Body of pancreas (tissue), 4 donors: ENCODE data around the gene TOR1AIP1. TPM values are rescaled to one million over a fixed set of nuclear protein-coding genes. Genes with fewer than 3 reads are reported as not detected.

Experiments used
- ATAC-seq: fragments of 150-250 bp; one replicate; pipeline ENCODE4 v1.9.1; 2016
- DNase-seq, 4 donors: peaks; one replicate each; pipeline ENCODE4 v3.0.0-alpha.2; 2019
- H3K27ac ChIP-seq, 4 donors: fragments of 200-600 bp; sonication (generic); 1 replicate in 3 of 4; 2 replicates in 1 of 4; pipeline versions ENCODE4 v1.5.1 to v1.6.1; 2016 to 2019; ENCODE audit warnings: mild to moderate bottlenecking in 1 of 4, mixed read lengths in 1 of 4, moderate library complexity in 1 of 4
- H3K27me3 ChIP-seq, 2 donors: fragments of 200-600 bp; sonication (generic); one replicate each; pipeline ENCODE4 v1.6.0; 2016; ENCODE audit warnings: mild to moderate bottlenecking in 1 of 2
- H3K36me3 ChIP-seq, 2 donors: fragments of 200-600 bp; sonication (generic); replicated peaks in 1 of 2; 2 replicates each; pipeline ENCODE4 v1.5.1; 2016; ENCODE audit warnings: low read depth in 2 of 2; ENCODE audit not compliant: insufficient read depth in 1 of 2
- H3K4me1 ChIP-seq: fragments of 200-600 bp; sonication (generic); one replicate; pipeline ENCODE4 v1.6.0; 2016
- H3K4me3 ChIP-seq, 2 donors: fragments of 200-600 bp; sonication (generic); 1 replicate in 1 of 2; 2 replicates in 1 of 2; pipeline ENCODE4 v1.5.1; 2016 to 2019
- H3K9me3 ChIP-seq, 3 donors: fragments of 200-600 bp; sonication (generic); 1 replicate in 2 of 3; 2 replicates in 1 of 3; pipeline ENCODE4 v1.5.1; 2016
- CTCF ChIP-seq, 7 experiments: fragments of 450-650 bp in 4 of 7; fragments of 200-600 bp in 3 of 7; sonication (generic) in 3 of 7; IDR thresholded peaks; one replicate each; pipeline ENCODE4 v1.5.1; 2016 to 2019; ENCODE audit warnings: antibody characterized with exemption in 7 of 7
- POLR2A ChIP-seq, 3 donors: fragments of 450-650 bp; IDR thresholded peaks; one replicate each; pipeline ENCODE4 v1.6.1; 2016; ENCODE audit warnings: antibody characterized with exemption in 3 of 3, mild to moderate bottlenecking in 2 of 3
- WGBS, 2 donors: methylation state at CpG; one replicate each; pipeline ENCODE4 v1.1.5; 2017; 5-methylcytosine and 5-hydroxymethylcytosine counted together
- intact Hi-C: fragments of 100-400 bp; cut with DNase I; formaldehyde crosslinking; loops from one replicate; pipeline ENCODE4 v1.15.1; 2023
- total RNA-seq, 2 donors: library from RNA; depleted of rRNA; stranded (reverse); fragments of >200 nt; gene quantifications; one replicate each; pipeline ENCODE4 v1.1.0, GENCODE V29; 2016

The TOR1AIP1 gene
- total RNA-seq, 2 donors from 2014 or later: 22.7 to 29.1 TPM

- H3K27ac ChIP-seq: no peak overlapping the region
- peaks cover 9 to 15% of the 10 kb centered on the region in 2 donors for H3K36me3 ChIP-seq
- intact Hi-C loops: loop anchor here (10.0 kb wide), 1 partner anchor 309 kb away; no protein-coding TSS in a partner anchor
- ATAC-seq (no peak), DNase-seq (no peak)
- TF ChIP-seq CTCF (IDR thresholded peaks at IDR 0.05) (no peak), POLR2A (IDR thresholded peaks at IDR 0.05) (no peak)
- WGBS, 2 donors: 83 to 86% methylated on average over 6 of the region's 6 CpGs
- no peaks in the 10 kb centered on the region for H3K9me3 ChIP-seq
- H3K4me1 ChIP-seq: peaks cover 17% of the 10 kb centered on the region
- no peaks in the 10 kb centered on the region for H3K27me3 ChIP-seq
- H3K4me3 ChIP-seq: no peak overlapping the region
Observed at GRCh38 chr1:179865377-179865776, 16.7 kb upstream of the TOR1AIP1 start.

- WGBS, 2 donors: 94 to 95% methylated on average over 7 of the region's 7 CpGs
- intact Hi-C loops: loop anchor here (10.0 kb wide), 1 partner anchor 308 kb away; no protein-coding TSS in a partner anchor
- ATAC-seq: no peak
Observed at GRCh38 chr1:179866616-179867015, 15.5 kb upstream of the TOR1AIP1 start.

GRCh38 chr1:179867493-179868330 lies 14.4 kb upstream of the TOR1AIP1 start:
- Histone ChIP-seq H3K4me3 (no peak overlapping the region), H3K27ac (no peak overlapping the region), H3K27me3 (no peaks in the 10 kb centered on the region), H3K36me3 (peaks cover 9 to 15% of the 10 kb centered on the region in 2 donors), H3K4me1 (peaks cover 38% of the 10 kb centered on the region), H3K9me3 (no peaks in the 10 kb centered on the region)
- WGBS, 2 donors: 13 to 14% methylated on average over 1 of the region's 1 CpG
- peak; percentile 45 to 76 (median 66) for DNase-seq
- TF ChIP-seq CTCF (IDR thresholded peaks at IDR 0.05): peak; percentile 53 to 75 (median 66)
- TF ChIP-seq POLR2A (IDR thresholded peaks at IDR 0.05): no peak
- intact Hi-C loops: loop anchor here (10.0 kb wide), 1 partner anchor 307 kb away; no protein-coding TSS in a partner anchor
- peak; percentile 71 for ATAC-seq

More at GRCh38 chr1:179866616-179867015, 15.5 kb upstream of the TOR1AIP1 start:
- no peak for DNase-seq
- TF ChIP-seq POLR2A (IDR thresholded peaks at IDR 0.05) (no peak), CTCF (IDR thresholded peaks at IDR 0.05) (no peak)
- Histone ChIP-seq H3K36me3 (peaks cover 9 to 15% of the 10 kb centered on the region in 2 donors), H3K27ac (no peak overlapping the region), H3K27me3 (no peaks in the 10 kb centered on the region), H3K4me3 (no peak overlapping the region), H3K9me3 (no peaks in the 10 kb centered on the region), H3K4me1 (peaks cover 29% of the 10 kb centered on the region)

GRCh38 chr1:179870870-179871269 lies 11.2 kb upstream of the TOR1AIP1 start:
- ATAC-seq: no peak
- intact Hi-C loops: no loop called here
- Histone ChIP-seq H3K4me3 (no peak overlapping the region), H3K27ac (peak overlapping the region in 1 of 4 donors; percentile 54), H3K27me3 (no peaks in the 10 kb centered on the region), H3K36me3 (peaks cover 0 to 9% of the 10 kb centered on the region in 2 donors), H3K4me1 (peaks cover 65% of the 10 kb centered on the region), H3K9me3 (no peaks in the 10 kb centered on the region)
- TF ChIP-seq CTCF (IDR thresholded peaks at IDR 0.05) (no peak), POLR2A (IDR thresholded peaks at IDR 0.05) (no peak)
- WGBS, 2 donors: 81 to 93% methylated on average over 1 of the region's 1 CpG
- no peak for DNase-seq
